Spleen (tissue), 7 donors: Measurements from ENCODE around the gene LZTFL1.

Experiments used
- CTCF ChIP-seq, 11 experiments: fragments of 200-600 bp in 7 of 11; fragments of 450-650 bp in 4 of 11; sonication (generic) in 4 of 11; IDR thresholded peaks in 8 of 11; conservative IDR thresholded peaks in 3 of 11; 1 replicate in 7 of 11; 2 replicates in 4 of 11; pipeline versions ENCODE4 v1.4.0 to v1.8.0; 2016 to 2021; ENCODE audit warnings: antibody characterized with exemption in 11 of 11, inconsistent platforms in 4 of 11, mild to moderate bottlenecking in 1 of 11
- POLR2A ChIP-seq, 3 donors: fragments of 450-650 bp; IDR thresholded peaks; one replicate each; pipeline ENCODE4 v1.5.1; 2017; ENCODE audit warnings: antibody characterized with exemption in 3 of 3, mild to moderate bottlenecking in 1 of 3
- POLR2AphosphoS5 ChIP-seq, 3 donors: sonication (generic); formaldehyde crosslinking; IDR thresholded peaks; one replicate each; pipeline ENCODE4 v1.5.1; 2017; ENCODE audit warnings: antibody characterized with exemption in 3 of 3
- donor health status: DM: no; HTN: no; CAD: no; lungs with moderate emphysema.
- donor health status: DM: no; HTN: no; CAD: no.
- donor health status: DM: no; HTN: no; CAD: no.

- TF ChIP-seq POLR2A (IDR thresholded peaks at IDR 0.05): no peak
- TF ChIP-seq CTCF (IDR thresholded peaks at IDR 0.05 in 8 of 11, conservative IDR thresholded peaks at IDR 0.05 in 3 of 11): no peak
- TF ChIP-seq POLR2AphosphoS5 (IDR thresholded peaks at IDR 0.05): no peak
These were observed 25.4 kb downstream of the LZTFL1 start for GRCh38 chr3:45816544-45816943.
